Adrenal gland (tissue), 5 donors: Measurements from ENCODE around the gene UST.
"Not testable (repeated sequence)": the region's sequence is repeated elsewhere in the genome, so short reads cannot be mapped to it uniquely, and the experiment has no call there.

Source experiments
- POLR2A ChIP-seq, 2 donors: fragments of 450-650 bp; IDR thresholded peaks; one replicate each; pipeline ENCODE4 v1.6.1; 2017; ENCODE audit warnings: antibody characterized with exemption in 2 of 2, mild to moderate bottlenecking in 2 of 2, moderate library complexity in 1 of 2
- TF ChIP-seq, protein P1 (sequence below), 6 experiments: fragments of 450-650 bp in 4 of 6; fragments of 200-600 bp in 2 of 6; sonication (generic) in 1 of 6; IDR thresholded peaks; 1 replicate in 5 of 6; 2 replicates in 1 of 6; pipeline versions ENCODE4 v1.5.1 to v1.8.0; 2016 to 2021; ENCODE audit warnings: antibody characterized with exemption in 6 of 6, mild to moderate bottlenecking in 2 of 6, moderate library complexity in 1 of 6
- donor health status: DM: no; HTN: no; CAD: no.

DNA sequence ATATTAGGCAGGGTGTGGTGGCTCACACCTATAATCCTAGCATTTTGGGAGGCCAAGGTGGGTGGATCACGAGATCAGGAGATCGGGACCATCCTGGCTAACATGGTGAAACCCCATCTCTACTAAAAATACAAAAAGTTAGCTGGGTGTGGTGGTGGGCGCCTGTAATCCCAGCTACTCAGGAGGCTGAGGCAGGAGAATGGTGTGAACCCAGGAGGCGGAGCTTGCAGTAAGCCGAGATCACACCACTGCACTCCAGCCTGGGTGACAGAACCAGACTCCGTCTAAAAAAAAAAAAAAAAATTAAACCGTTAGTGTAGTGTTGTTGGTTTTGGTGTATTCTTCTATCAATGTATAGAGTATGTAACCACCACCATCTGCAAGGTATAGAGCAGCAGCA is 133.9 kb downstream of the UST start:
- TF ChIP-seq, protein P1, sequence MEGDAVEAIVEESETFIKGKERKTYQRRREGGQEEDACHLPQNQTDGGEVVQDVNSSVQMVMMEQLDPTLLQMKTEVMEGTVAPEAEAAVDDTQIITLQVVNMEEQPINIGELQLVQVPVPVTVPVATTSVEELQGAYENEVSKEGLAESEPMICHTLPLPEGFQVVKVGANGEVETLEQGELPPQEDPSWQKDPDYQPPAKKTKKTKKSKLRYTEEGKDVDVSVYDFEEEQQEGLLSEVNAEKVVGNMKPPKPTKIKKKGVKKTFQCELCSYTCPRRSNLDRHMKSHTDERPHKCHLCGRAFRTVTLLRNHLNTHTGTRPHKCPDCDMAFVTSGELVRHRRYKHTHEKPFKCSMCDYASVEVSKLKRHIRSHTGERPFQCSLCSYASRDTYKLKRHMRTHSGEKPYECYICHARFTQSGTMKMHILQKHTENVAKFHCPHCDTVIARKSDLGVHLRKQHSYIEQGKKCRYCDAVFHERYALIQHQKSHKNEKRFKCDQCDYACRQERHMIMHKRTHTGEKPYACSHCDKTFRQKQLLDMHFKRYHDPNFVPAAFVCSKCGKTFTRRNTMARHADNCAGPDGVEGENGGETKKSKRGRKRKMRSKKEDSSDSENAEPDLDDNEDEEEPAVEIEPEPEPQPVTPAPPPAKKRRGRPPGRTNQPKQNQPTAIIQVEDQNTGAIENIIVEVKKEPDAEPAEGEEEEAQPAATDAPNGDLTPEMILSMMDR (IDR thresholded peaks at IDR 0.05): not testable (repeated sequence)
- not testable (repeated sequence) for TF ChIP-seq POLR2A (IDR thresholded peaks at IDR 0.05)
